Erythroblast (primary cell): ENCODE results near the gene ZNF28.
A peak's percentile ranks its signal among the peaks of the same experiment; 100 is the strongest.
"Not testable (repeated sequence)": the region's sequence is repeated elsewhere in the genome, so short reads cannot be mapped to it uniquely, and the experiment has no call there.

Experiments
- DNase-seq, 2 experiments: peaks; one replicate each; lab custom pipeline; 2025; lab: John Stamatoyannopoulos, UW
- GATA1 ChIP-seq: IDR thresholded peaks from 2 replicates; pipeline ENCODE4 v1.6.1; 2011; ENCODE audit warnings: low read depth, mild to moderate bottlenecking, control low read depth, low read length, moderate library complexity
- POLR2A ChIP-seq: IDR thresholded peaks from 2 replicates; pipeline ENCODE4 v1.6.1; 2011; ENCODE audit warnings: mild to moderate bottlenecking, low read length

The ZNF28 gene

GRCh38 chr19:52821204-52821960, at the start of gene ZNF28:
Gene ZNF28, minus strand, starts transcription at chr19:52821633. Its CDS starts 3,675 bp downstream, at chr19:52817958.
- peak; percentile 61 for TF ChIP-seq POLR2A
- DNase-seq = peak; percentile 71 to 77

GRCh38 chr19:52868031-52868430, 46.6 kb upstream of the ZNF28 start:
- not testable (repeated sequence) for DNase-seq

GRCh38 chr19:52857378-52858191, 36.2 kb upstream of the ZNF28 start, which contains the start of gene ZNF468:
Gene ZNF468, minus strand, starts transcription at chr19:52857619. Its CDS starts 3,347 bp downstream, at chr19:52854272.
- TF ChIP-seq POLR2A = peak; percentile 68
- peak; percentile 72 to 80 for DNase-seq

GRCh38 chr19:52856540-52857377, 35.3 kb upstream of the ZNF28 start:
- DNase-seq = not testable (repeated sequence)

- not testable (repeated sequence) for DNase-seq
Observed at GRCh38 chr19:52847352-52847751, 25.9 kb upstream of the ZNF28 start.

GRCh38 chr19:52840825-52841465, 19.5 kb upstream of the ZNF28 start:
- DNase-seq = not testable (repeated sequence)

GRCh38 chr19:52834289-52834688, 12.9 kb upstream of the ZNF28 start:
- DNase-seq = not testable (repeated sequence)

- DNase-seq = not testable (repeated sequence)
Observed at GRCh38 chr19:52833541-52833940, 12.1 kb upstream of the ZNF28 start.

GRCh38 chr19:52829866-52830265, 8.4 kb upstream of the ZNF28 start:
- DNase-seq = not testable (repeated sequence)

- no peak for DNase-seq
- no peak for TF ChIP-seq GATA1
- TF ChIP-seq POLR2A = no peak
Observed at GRCh38 chr19:52825765-52826164, 4.3 kb upstream of the ZNF28 start.

GRCh38 chr19:52823676-52824075, 2.2 kb upstream of the ZNF28 start:
- TF ChIP-seq GATA1 = no peak
- TF ChIP-seq POLR2A = no peak
- DNase-seq = no peak

- peak; percentile 47 to 52 for DNase-seq
Observed at GRCh38 chr19:52820472-52821203, 795 bp downstream of the ZNF28 start.

- DNase-seq = no peak
- TF ChIP-seq POLR2A = no peak
- no peak for TF ChIP-seq GATA1
Observed at GRCh38 chr19:52809801-52810200, 11.6 kb downstream of the ZNF28 start.

GRCh38 chr19:52799950-52800640, 21.3 kb downstream of the ZNF28 start:
- DNase-seq = not testable (repeated sequence)
